Fibroblast of mammary gland (primary cell): ENCODE data around the gene FGGY.
A peak's percentile ranks its signal among the peaks of the same experiment; 100 is the strongest.

Experiments used
- DNase-seq: peaks from one replicate; pipeline ENCODE4 v3.0.0-alpha.2; 2010; ENCODE audit warnings: low read depth
- H3K4me3 ChIP-seq: 2 replicates; pipeline ENCODE4 v1.5.1; 2011; ENCODE audit warnings: low read depth, mild to moderate bottlenecking, low read length, moderate library complexity; ENCODE audit not compliant: control insufficient read depth
- TF ChIP-seq, protein P1 (sequence below): conservative IDR thresholded peaks from 2 replicates; pipeline ENCODE4 v1.5.1; 2011; ENCODE audit warnings: low read depth, low read length, inconsistent platforms; ENCODE audit not compliant: control insufficient read depth, insufficient read depth

The FGGY gene

DNA sequence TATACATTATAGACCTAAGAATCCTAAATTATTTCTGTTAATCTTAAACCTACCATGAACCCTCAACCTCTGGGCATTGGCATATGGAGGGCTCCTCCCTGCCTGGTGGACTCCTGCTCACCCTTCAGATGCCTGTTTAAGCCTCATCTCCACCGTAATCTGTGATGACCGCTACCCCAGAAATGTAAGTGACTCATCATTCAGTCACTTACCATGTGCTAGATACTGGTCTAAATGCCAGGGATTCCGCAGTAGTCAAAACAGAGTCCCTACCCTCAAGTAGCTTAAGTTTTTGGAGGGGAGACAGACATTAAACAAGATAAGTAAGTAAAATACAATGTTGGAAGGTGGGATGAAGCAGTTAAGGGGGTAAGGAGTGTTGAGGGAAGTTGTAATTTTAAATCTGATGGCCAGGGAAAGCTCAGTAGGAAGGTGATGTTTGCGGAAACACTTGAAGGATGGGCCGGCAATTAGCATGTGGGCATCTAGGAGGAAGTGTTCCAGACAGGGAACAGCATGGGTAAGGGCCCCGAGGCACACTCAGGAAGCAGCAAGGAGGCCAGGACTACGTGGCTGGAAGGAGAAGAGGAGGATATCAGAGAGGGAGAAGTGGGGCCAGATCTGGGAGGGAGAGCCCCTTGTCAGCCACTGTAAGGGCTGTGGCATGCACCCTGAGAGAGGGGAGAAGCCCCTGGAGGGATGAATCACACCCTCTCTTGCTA is 376.1 kb downstream of the FGGY start:
- H3K4me3 ChIP-seq = no peak overlapping the region
- TF ChIP-seq, protein P1, sequence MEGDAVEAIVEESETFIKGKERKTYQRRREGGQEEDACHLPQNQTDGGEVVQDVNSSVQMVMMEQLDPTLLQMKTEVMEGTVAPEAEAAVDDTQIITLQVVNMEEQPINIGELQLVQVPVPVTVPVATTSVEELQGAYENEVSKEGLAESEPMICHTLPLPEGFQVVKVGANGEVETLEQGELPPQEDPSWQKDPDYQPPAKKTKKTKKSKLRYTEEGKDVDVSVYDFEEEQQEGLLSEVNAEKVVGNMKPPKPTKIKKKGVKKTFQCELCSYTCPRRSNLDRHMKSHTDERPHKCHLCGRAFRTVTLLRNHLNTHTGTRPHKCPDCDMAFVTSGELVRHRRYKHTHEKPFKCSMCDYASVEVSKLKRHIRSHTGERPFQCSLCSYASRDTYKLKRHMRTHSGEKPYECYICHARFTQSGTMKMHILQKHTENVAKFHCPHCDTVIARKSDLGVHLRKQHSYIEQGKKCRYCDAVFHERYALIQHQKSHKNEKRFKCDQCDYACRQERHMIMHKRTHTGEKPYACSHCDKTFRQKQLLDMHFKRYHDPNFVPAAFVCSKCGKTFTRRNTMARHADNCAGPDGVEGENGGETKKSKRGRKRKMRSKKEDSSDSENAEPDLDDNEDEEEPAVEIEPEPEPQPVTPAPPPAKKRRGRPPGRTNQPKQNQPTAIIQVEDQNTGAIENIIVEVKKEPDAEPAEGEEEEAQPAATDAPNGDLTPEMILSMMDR = no peak
- DNase-seq = peak; percentile 88

DNA sequence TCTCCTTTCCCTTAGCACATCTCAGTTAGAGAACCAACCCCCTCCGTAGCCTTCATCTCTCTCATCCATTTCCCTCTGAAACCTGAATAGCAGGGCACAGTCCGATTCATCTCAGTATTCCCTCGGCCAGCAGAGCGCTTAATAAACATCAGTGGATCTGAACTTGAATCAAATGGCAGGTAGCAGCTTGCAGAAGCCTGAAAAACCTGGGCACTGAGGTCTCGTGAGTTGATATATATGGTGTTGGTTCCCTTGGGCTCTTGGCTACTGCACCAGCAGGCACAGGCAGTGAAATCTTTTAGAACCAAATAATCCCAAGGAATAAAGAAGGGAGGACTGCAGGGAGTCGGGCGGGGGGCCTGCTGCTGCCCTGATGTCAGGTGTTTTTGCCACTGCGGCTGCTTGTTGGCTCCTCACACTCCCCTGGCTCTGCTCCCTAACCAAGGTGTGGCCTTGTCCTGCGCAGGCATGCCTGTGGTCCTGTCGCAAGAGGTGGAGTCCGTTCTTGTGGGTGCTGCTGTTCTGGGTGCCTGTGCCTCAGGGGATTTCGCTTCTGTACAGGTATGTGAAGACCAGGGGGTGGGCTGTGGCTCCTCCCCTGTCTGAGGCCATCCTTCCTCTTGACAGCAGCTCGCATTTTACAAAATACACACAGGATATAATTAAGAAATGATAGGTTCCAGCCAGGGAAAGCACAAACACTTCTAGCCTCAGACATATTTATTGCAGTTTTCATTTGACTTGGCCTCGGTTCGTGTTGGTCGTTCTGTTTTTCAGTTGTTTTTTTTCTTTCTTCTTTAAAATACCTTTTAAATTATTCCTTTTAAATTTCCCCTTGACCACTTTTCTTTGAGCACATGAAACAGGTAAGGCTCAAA is 376.9 kb downstream of the FGGY start:
- TF ChIP-seq, protein P1 = no peak
- no peak overlapping the region for H3K4me3 ChIP-seq
- DNase-seq = no peak

DNA sequence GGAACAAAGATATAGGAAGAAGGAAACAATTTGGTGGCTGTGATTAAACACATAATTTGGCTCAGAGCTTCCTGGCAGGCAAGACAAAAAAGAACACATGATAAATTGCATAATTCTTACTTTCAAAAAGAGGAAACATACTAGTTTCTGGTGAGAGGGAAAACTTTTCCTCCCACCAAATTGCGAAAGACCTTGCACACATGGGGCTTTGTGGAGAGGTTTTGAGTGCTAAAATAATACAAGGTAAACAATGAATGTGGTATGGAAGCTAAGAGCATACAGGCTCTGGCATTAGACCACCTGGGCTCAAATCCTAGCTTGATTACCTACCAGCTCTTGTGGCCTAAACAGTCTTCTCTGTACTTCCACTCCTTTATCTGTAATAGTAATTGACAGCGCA is 377.7 kb downstream of the FGGY start:
- DNase-seq = peak; percentile 80
- H3K4me3 ChIP-seq = no peak overlapping the region
- TF ChIP-seq, protein P1 = no peak

DNA sequence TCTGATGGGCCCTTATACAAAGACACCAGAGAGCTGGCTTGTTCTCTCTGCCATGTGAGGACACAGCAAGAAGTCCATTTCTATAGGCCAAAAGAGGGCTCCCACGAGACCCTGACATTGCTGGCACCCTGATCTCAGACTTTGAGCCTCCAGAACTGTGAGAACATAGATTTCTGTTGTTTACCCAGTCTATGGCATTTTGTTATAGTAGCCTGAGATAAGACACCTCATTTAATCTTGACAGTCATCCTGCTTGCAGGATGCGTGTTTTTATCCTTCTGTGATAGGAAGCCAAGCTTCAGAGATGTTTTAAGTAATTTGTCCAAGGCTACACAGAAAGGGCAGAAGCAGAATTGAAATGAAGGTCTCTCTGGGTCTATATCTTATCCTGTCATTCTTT is 379.0 kb downstream of the FGGY start:
- H3K4me3 ChIP-seq = no peak overlapping the region
- no peak for DNase-seq
- TF ChIP-seq, protein P1 = no peak

DNA sequence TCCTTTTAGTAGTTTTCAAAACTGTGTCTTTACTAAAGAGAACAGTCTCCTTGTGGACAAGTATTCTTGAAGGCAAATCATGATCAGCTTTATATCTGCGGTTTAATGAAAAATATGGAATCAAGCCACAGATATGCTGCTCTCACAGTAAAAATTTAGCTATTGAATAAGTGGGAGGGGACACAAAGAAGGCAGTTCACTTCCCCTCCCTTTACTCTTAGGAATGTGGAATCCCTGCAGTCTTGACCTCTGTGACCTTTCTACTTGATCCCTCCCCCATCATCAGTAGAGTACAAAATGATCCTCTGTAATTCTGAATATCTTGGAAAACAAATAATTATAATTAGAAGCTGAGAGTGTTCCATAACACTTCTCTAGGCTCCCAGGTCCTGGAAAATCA is 381.1 kb downstream of the FGGY start:
- no peak for DNase-seq
- TF ChIP-seq, protein P1 = no peak
- H3K4me3 ChIP-seq = no peak overlapping the region

DNA sequence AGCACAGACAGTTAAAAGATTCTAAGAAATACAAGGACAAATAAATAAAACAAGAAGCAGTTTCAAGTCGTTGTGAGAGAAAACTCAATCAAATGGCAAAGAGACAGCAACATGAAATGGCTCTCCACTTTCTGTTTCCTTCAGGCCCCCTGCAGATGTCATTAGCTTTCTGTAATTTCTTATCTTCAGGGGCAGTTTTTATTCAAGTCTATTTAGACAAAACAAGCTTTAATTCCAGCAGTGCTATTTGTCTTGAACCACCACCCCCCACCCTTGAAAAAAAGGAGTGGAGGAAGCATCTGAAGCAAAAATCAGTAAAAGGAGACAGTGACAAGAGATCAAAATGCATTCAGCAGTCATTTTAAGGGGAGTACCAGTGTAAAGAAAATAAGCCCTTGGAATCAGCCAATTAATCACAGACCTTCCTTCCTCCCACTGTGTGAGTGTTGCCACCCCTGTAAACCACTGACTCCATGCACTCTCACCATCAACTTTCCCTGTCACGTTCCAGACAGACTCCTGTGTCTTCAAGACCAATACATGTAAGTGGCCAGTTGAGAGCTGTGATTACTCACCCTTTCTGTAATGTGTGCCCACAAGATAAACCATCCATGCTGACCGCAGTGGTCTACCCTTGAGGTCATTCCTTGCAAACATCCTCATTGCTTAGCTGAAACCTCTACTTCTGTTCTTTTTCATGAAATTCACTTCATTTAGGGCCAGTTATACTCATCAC is 381.8 kb downstream of the FGGY start:
- TF ChIP-seq, protein P1 = no peak
- DNase-seq = peak; percentile 96
- H3K4me3 ChIP-seq = no peak overlapping the region
